ENCODE measurements around the gene ZMYND19. TPM values are rescaled to one million over a fixed set of nuclear protein-coding genes. Genes with fewer than 3 reads are reported as not detected.

Gene ZMYND19
- total and polyA plus RNA-seq, 8 donors: 9.4 to 40.6 (median 25.6) TPM

- TF ChIP-seq EP300 (IDR thresholded peaks at IDR 0.05) (no peak), POLR2A (IDR thresholded peaks at IDR 0.05) (no peak), CTCF (IDR thresholded peaks at IDR 0.05) (no peak), POLR2AphosphoS5 (IDR thresholded peaks at IDR 0.05) (no peak)
- Histone ChIP-seq H3K4me1 (peaks cover 27 to 51% (median 50%) of the 10 kb centered on the region in 4 donors), H3K36me3 (peaks cover 2 to 4% (median 3%) of the 10 kb centered on the region in 4 donors), H3K27ac (peak overlapping the region; percentile 75 to 87 (median 81)), H3K4me3 (no peak overlapping the region), H3K27me3 (no peaks in the 10 kb centered on the region), H3K9me3 (no peaks in the 10 kb centered on the region)
- peak; percentile 83 to 90 for DNase-seq
- 26 to 51% (median 30%) methylated on average over 10 to 12 of the region's 12 CpGs for WGBS, 5 donors
- intact Hi-C loops (cut with DNase I; ENCODE audit: low total_unique reads): no loop called here
These were observed 2.9 kb upstream of the ZMYND19 start for GRCh38 chr9:137593176-137593575.

- Histone ChIP-seq H3K27me3 (no peaks in the 10 kb centered on the region), H3K36me3 (peaks cover 6 to 8% (median 7%) of the 10 kb centered on the region in 4 donors), H3K27ac (peak overlapping the region; percentile 75 to 87 (median 81)), H3K9me3 (no peaks in the 10 kb centered on the region), H3K4me1 (peaks cover 27 to 55% (median 51%) of the 10 kb centered on the region in 4 donors), H3K4me3 (no peak overlapping the region)
- DNase-seq: peak; percentile 75 to 92
- WGBS, 5 donors: 23 to 55% (median 36%) methylated on average over 7 of the region's 7 CpGs
- TF ChIP-seq POLR2AphosphoS5 (IDR thresholded peaks at IDR 0.05) (peak in 2 of 3 donors; percentile 20 to 64), CTCF (IDR thresholded peaks at IDR 0.05) (no peak)
- intact Hi-C loops (cut with DNase I; ENCODE audit: low total_unique reads): no loop called here
These were observed 2.5 kb upstream of the ZMYND19 start for GRCh38 chr9:137592767-137593166.

- WGBS, 5 donors: 0 to 7% (median 1%) methylated on average over 2 to 61 of the region's 61 CpGs
- Histone ChIP-seq H3K4me1 (peaks cover 27 to 57% (median 51%) of the 10 kb centered on the region in 4 donors), H3K27me3 (no peaks in the 10 kb centered on the region), H3K9me3 (no peaks in the 10 kb centered on the region), H3K27ac (peak overlapping the region in 3 of 5 donors; percentile 59 to 78 (median 76)), H3K36me3 (peaks cover 24 to 34% (median 33%) of the 10 kb centered on the region in 4 donors), H3K4me3 (peak overlapping the region; percentile 61 to 74 (median 66))
- intact Hi-C loops (cut with DNase I; ENCODE audit: low total_unique reads): no loop called here
- DNase-seq: no peak
- TF ChIP-seq CTCF (IDR thresholded peaks at IDR 0.05) (no peak), EP300 (IDR thresholded peaks at IDR 0.05) (no peak), POLR2A (IDR thresholded peaks at IDR 0.05) (no peak), POLR2AphosphoS5 (IDR thresholded peaks at IDR 0.05) (no peak)
These were observed 216 bp downstream of the ZMYND19 start for GRCh38 chr9:137590123-137590468.

GRCh38 chr9:137589441-137590122, 730 bp downstream of the ZMYND19 start:
- WGBS, 5 donors: 2 to 25% (median 4%) methylated on average over 15 to 58 of the region's 58 CpGs
- DNase-seq: peak in 1 of 2 donors; percentile 50
- peak overlapping the region; percentile 61 to 74 (median 66) for H3K4me3 ChIP-seq
- intact Hi-C loops (cut with DNase I; ENCODE audit: low total_unique reads): no loop called here
- peaks cover 27 to 39% (median 37%) of the 10 kb centered on the region in 4 donors for H3K36me3 ChIP-seq
- no peaks in the 10 kb centered on the region for H3K9me3 ChIP-seq
- TF ChIP-seq CTCF (IDR thresholded peaks at IDR 0.05): no peak
- no peak for TF ChIP-seq POLR2A (IDR thresholded peaks at IDR 0.05)
- TF ChIP-seq POLR2AphosphoS5 (IDR thresholded peaks at IDR 0.05): no peak
- TF ChIP-seq EP300 (IDR thresholded peaks at IDR 0.05): no peak
- no peaks in the 10 kb centered on the region for H3K27me3 ChIP-seq
- peaks cover 27 to 57% (median 51%) of the 10 kb centered on the region in 4 donors for H3K4me1 ChIP-seq
- peak overlapping the region; percentile 15 to 78 (median 38) for H3K27ac ChIP-seq

Data from stomach (tissue), 9 donors.